ENCODE measurements around the gene PRKAG2.

The PRKAG2 gene

DNA sequence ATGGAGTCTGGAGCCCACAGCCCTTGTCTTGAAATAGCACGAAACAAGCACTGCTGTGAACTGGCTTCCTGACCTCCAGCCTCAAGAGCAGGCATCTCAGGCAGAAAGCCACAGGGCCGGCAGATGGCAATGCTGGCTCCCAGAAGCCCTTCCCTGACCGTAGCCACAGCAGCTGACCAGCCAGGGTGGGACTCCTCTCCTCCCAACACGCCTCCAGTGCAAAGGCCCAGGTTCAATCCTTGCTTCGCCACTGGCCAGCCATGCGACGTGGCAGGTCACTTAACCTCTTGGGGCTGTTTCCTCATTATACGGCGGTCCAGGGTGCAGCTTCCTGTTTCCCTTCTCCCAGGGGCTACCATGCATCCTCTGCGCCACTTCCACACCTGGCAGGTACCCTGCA, 12.8 kb downstream of the PRKAG2 start:
- no peak for DNase-seq

DNA sequence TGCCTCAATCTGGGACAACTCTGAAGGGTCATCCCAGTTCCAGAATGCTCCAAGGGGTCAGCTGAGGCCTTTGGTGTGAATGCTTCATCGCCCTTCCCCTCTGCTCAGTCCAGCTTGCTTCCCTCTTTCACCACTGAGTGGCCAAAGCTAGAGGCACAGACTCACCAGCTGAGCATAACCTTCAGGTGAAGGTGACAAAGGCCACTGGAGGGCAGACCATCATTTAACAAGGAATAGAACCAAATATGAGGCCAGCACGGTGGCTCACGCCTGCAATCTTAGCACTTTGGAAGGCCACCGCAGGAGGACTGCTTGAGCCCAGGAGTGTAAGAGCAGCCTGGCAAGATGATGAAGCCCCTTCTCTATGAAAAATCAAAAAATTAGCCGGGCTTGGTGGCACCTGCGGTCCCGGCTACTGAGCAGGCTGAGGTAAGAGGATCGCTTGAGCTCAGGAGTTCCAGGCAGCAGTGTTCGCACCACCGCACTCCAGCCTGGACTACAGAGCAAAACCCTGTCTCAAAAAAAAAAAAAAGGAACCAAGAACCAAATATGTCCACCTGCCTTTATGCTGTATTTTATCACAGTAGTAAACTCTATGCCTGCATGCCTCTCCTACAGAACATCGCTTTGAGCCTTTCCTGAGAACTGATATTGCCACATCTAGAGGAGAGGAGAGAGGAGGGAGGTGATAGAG, 13.4 kb downstream of the PRKAG2 start:
- DNase-seq = no peak

DNA sequence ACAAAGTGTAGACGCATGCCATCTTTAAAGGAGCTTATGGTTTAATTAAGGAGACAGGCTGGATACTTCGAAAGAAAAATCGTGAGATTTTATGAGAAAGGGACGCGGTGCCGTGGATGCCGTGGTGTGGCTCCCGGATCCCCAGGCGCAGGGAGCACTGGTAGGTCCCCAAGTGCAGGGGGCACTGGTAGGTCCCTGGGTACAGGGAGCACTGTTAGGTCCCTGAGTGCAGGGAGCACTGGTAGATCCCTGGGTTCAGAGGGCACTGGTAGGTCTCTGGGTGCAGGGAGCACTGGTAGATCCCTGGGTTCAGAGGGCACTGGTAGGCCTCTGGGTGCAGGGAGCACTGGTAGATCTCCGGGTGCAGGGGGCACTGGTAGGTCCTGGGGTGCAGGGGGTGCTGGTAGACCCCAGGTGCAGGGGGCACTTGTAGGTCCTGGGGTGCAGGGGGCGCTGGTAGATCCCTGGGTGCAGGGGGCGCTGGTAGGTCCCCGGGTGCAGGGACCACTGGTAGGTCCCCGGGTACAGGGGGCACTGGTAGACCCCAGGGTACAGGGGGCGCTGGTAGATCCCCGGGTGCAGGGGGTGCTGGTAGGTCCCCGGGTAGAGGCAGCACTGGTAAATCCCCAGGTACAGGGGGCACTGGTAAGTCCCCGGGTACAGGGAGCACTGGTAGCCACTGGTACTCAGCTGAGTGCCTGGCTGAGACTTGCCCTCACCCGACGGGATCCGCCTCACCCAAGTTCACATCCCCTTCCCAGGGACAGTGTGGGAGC, 14.1 kb downstream of the PRKAG2 start:
- no peak for DNase-seq

DNA sequence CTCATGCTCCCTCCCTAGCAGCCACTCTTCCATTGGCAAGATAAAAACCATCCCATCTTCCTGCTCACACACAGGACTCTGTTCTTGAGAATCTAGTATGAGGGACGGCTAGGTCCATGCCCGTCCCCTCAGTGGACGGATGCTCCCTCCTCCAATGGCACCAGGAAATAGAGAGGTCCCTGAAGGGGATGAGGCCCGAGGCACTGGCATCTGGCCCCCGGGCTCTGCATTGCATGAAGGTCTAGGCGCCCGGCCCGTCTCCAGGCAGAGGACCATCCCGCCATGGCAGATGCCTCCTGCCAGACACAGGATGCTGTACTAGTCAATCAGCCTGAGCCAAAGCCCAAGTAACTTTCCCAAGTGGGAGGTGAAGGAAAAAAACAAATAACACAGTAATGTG, 15.0 kb downstream of the PRKAG2 start:
- no peak for DNase-seq

DNA sequence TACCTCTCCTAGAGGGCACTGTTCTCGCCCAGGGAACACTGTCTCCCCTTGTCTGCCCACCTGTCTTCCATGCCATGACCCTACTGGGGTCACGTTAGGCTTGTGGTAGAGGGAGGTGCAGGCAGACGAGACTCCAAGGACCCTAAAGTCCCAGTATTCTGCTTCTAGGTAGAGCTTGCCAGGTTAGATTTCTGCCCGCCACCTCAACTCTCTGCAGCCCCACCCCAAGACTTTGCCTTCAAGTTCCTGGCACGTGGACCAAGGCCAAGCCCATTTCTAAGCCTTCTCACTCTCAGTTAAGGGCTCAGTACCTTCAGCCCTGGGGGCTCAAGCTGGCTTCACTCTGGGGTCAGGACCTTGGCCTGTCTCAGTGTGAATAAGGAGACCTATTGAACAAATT, 16.1 kb downstream of the PRKAG2 start:
- no peak for DNase-seq

DNA sequence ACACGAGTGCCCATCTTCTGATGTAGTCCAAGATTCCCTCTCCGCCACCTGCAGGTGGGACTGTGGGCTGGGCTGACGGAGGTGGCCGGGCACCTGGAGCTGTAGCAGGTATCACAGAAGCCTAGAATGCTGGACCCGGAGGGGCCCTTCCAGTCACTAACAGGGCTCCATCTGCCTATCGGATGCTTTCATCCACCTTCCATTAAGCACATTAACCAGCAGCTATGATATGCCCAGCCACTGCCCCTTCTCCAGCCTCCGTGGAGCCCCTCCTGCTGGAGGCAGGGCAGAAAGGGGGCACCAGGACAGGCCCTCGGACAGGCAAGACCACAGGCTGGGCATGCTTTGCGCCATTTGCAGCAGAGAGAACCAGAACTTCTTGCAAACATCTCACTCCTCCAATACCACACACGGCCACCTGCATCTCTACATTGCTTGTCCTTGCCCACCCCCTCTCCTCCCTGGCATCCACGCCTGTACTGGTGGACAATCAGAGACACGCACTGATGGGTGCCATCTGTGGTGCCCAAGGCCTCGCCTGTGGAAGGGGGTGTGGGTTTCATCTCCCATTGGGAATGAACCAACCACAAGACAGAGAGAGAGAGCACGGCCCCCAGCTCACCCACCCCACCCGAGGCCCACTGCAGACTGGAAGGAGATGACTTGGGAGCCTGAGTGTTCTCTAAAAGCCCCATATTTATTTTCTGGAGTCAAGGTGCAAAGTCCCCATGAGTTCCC, 16.8 kb downstream of the PRKAG2 start:
- DNase-seq = no peak

DNA sequence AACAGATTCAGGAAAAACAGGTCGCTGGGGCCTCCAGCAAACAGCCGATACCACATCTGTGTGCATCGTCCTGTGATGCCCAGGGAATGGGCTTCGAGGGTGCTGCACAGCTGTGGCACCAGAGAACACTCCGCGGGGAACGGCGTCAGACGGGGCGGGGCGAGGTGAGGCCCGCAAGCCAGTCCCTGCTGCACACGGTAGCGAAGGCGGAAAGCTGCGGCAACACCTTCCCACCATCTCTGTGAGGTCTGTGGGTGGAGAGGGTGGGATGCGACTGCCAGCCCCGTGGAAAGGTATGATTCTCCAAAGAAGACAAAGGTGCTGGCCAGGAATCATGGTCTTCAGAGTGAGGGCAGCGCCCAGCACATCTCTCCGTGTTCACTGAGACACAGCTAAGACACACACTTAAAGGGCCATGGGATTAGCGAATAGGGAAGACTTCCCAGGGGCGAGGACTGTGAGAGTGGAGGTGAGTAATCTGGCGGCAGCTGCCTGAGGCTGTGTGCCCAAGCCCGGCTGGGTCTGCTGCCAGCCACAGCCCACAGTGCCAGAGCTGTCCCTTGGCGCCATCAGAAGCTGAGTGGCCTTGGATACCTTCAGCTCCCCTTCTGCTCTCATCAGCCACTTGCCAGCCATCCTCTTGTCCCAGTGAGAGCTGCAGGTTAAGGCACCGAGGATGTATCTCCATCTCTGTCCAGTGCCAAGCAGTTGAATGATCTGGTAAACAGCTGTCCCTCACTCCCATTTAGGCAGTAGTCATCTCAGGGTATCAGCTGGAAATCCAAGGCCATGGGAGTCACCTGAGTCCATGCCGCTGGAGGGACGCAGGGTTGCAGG, 17.6 kb downstream of the PRKAG2 start:
- DNase-seq = no peak

DNA sequence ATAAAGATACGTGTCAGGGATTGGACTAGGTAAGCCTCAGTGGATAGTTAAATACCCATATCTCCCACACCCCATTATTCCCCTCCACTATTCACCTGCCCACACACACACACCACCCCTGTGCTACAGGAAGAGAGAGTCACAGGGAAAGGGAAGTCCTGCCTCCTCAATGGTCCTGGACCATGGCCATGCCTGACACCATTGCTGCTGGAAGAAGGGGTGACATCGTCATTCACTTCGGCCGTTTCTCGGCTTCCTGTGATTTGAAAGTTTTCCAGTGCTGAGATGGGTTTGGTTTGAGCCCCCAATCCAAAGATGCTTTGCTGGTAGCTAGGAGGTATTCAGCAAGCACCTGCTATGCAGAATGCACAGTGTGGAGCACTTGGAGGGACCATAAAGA, 18.5 kb downstream of the PRKAG2 start:
- no peak for DNase-seq

DNA sequence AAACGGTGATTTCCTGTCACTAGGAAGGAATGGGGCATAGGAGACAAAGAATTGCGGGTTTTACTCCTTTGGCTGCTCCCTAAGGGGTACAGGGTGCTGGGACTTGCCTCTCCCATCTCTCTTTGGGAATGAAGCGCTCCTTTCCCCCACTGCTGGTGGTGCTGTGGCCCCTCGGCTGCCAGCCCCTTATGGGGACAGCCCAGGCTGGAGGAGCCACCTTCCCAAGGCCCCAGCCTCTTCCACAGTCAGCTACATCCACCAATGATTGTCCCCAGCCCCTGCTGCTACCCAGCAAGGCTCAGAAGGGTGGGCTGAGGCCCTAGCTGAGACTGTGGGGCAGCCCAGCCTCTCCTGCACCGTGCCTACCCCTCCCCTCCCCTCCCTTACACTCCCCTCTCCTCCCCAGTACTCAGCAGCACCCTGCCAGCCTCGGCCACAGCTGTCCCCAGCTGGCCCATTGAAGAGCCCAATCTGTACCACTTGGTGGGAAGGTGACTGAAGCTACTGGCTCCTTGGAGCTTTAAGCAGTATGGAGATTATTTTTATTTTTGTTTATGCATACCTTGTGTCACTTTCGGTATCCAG, 19.0 kb downstream of the PRKAG2 start:
- DNase-seq = no peak

DNA sequence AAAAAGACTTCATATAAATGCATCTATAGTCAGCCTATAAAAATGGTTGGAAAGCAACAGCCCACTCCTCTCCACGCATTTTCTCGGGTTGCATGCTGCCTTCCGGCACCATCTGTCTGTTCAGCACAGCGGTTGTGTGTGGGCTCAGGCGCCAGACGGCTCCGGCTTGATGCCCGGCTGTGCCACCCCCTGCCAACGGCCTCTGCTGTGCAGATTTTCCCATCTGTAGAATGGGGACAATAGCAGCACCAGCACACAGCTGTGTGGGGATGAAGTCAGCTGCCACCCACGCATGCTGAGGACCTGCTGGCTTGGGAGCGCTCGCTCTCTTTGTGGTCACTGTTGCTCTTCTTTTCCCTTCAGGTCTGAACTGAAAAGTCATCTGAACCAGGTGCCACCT, 19.5 kb downstream of the PRKAG2 start:
- DNase-seq = no peak

DNA sequence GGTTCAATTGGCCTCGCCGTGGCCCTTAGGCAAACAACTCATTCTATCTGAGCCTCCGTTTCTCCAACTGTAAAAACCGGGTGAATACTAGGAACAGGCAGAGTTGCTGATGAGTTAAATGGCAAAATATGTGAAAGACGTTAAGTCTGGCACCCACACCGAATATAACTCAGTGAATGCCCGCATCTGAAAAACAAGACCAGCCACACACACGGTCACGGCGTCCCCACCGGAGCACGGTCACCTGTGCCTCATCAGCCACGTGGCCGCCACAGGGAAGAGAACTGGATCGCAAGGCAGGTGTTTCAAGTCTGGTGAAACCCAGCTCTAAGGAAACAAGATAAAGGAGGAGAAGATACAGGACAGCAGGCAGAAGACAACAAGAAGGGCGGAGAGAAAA, 20.4 kb downstream of the PRKAG2 start:
- DNase-seq = no peak

DNA sequence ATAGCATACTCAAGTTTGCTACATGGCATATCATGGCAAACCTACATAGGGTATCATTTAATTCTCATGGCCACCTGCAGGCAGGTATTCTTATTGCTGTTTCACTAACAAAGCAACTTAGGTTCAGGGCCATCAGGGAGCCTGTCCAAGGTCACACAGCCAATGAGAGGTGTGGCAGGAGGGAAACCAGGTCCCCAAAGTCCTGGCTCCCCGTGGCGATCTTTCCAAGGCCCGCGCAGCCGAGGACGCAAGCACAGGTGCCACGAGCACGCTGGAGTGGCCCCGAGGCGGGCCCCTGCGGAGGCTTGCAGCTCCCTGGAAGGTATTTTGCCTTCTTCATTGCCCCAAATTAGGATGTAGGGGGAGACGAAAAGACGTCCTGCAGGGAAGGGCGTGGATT, 20.8 kb downstream of the PRKAG2 start:
- DNase-seq = no peak

DNA sequence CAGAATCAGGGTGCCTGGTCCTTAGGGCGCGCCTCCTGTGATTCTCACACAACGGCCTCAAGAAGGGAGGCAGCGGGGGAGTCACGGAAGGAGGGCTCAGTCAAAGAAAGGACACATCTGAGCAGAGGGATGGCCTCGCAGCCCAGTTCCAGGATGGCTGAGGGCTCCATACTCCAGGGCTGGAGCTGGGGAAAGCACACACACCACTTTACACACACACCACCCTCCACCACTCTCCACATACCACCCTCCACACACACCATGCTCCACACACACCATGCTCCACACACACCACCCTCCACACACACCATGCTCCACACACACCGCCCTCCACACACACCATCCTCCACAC, 22.2 kb downstream of the PRKAG2 start:
- DNase-seq = no peak

DNA sequence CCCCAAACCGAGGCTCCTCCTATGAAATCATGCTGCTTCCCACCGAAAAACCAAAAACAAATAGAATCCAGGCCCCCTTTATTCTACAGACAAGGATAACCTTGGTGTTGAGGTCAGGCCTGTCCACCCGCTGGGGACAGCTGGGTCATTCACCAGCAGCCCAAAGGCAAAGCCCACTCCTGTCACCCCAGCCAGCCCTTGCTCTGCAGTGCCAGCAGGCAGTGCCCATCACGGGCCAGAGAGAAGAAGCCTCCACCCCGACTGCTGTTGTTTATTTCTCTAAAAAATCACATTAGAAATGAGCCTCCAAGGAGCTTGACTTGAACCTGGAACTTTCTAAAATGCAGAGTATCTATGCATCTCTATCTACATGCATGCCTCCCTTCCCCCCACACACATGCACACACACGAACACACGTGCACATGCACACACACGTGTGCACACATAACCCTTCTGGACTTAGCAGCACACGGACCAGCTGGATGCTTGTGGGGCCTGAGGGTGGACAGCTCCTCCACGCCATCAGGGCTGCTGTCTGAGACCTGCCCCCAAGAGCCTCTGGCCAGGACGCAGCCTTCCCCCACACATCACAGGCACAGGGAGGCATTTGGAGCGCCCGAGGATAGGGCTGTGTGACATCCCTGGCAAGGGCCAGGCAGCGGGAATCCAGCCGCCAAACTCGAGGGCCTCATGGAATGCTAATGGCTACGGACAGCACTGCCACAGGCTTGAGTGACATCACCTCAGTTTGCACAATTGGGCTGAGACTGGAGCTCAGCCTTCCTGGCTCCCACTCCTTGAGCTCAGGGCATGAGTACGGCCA, 22.8 kb downstream of the PRKAG2 start:
- DNase-seq = no peak

DNA sequence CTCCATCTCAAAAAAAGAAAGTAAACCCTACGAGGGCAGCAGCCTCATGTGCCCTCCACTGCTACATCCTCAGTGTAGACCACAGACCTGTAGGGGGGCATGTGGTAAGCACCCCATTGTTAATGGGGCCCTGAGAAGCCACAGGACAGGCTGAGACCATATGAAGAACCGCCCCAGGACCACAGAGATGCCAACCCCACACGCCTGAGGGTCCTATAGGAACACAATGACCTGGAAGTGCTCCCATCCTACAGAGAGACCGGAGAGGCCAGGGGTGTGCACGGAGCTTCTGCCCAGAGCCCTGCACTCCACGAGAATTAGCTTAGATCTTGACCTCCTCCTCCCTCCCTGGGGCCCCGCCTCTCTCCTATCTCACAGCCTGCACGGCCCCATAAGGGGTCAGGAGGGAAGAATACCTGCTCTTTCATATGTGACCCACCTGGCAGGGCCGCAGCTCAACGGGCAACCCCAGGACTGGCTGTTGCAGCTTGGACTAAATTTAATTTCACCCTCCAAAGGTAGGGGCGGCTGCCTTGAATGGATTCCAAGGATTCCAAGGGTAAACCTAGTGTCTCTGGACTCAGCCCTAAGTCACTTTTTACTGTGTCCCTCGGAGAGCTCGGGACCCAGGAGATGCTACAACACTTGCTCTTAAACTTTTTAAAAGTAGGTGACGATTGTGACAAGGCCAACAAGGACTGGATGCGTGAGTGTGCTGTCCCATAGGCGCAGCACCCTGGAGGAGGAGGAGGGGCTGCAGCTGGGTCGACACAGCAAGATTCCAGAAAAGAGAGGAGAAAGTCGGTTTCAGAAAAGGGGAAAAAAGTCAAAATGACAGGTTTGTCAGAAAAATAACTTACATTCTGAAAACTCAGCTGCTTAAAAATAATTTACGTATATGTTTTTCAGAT, 24.2 kb downstream of the PRKAG2 start:
- DNase-seq = no peak

DNA sequence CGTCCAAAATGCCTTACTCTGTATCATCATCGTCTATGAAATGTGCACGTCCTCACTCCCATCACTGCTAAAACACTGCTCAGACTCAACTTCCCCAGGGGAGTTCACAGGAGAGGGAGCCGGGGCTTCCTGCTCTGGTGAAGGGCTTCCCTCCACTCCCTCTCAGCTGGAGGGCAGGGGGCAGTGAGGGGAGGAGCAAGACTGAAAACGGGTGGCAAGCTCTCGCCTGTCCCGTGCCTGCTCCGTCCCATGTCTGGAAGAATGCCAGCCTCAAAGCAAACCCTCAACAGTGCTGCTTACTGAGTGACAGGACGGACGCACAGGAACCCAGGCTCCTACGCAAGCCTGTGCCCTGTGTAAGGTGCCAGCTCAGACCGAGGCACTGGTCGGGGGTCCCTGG, 25.1 kb downstream of the PRKAG2 start:
- peak; percentile 52 for DNase-seq

DNA sequence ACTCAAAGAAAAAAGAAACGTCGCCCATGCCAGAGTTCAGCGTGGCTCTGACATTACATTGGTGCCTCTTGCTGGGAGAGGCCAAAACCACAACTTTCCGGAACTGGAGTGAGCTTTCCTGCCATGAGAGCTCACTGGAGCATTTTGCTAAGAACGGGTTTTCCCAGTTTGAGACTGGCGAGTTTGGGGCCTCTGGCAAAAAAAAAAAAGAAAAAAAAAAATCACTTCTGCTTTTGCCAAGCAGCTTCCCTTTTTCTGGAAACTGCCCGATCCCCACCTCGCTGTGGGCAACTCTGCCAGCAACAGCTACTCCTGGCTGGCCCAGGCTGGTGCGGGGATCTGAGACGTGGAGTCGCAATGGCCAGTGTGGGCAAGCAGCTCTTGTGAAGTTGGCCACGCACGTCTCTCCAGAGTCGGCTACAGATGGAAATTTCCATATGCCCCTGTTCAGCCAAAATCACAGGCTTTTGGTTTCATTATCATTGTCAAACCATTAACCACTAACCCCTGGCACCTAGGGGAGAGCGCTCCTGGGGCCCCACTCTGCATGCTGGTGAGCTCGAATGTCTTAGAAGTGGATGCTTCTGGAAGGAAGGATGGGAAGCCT, 25.7 kb downstream of the PRKAG2 start:
- peak; percentile 65 for DNase-seq

DNA sequence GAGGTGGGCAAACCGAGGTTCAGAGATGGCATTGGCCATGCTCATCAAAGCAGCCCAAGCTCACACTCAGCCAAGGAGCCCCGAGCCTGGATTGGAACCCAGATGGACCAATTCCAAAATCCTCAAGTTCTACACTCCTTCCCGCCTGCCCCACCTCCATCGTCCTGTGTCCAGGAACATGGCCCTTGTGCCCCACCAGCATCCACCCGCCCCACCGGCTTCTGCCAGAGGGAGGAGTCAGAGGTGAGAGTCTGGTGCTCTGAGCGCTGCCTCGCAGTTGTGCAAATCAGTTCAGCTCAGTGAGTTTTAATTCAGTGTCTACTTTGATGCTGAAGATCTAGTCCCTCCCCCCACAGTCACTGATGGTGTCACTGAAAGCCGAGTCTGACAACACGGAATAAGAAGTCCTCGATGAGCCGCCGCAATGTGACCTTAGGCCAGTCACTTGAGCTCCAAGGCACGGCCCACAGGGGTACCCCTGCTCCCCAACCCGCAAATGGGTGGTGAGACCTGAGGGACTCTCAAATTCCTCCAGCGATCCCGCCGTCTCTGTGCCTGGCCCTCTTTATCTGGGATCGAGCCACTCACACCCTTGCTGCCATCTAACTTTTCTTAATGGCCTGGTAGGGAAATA, 26.3 kb downstream of the PRKAG2 start:
- peak; percentile 55 for DNase-seq

DNA sequence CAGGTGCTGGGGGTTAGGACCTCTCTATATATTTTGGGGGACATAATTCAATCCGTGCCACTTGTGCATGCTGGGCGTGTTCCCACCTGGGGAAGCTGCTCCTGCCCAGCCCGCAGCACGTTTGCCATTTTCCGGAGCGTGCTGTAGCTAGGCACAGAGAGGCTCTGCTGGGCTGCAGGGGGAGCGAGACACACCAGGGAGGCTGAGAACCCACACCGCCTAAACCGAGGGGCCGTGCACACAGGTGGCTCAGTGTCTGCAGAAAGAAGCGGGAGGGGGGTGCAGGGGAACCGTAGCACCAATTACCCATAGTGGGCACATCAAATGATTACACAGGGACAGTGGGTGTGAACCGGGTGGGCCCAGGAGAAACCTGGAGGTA, 27.0 kb downstream of the PRKAG2 start:
- no peak for DNase-seq
